HCT116 (cell line): Measurements from ENCODE around the gene OCEL1. TPM values are rescaled to one million over a fixed set of nuclear protein-coding genes. Genes with fewer than 3 reads are reported as not detected.
A peak's percentile ranks its signal among the peaks of the same experiment; 100 is the strongest.

Source experiments
- ATAC-seq: fragments of 200-7000 bp; cut with Tn5 transposase; 2 replicates; pipeline ENCODE4 v1.9.1; 2020; ENCODE audit warnings: mild to moderate bottlenecking, moderate library complexity
- BruUV-seq: library from RNA; stranded (reverse); fragments of 400-500 nt; replicated peaks from 2 replicates; lab custom pipeline; 2021; lab: Mats Ljungman, UMichigan
- CTCF ChIA-PET: fragments of 300-600 bp; sonication (Branson Sonifier 250); formaldehyde crosslinking; loops from one replicate; lab custom pipeline; 2021; ENCODE audit warnings: antibody characterized with exemption; lab: Charles Lee
- POLR2A ChIA-PET: fragments of 300-600, 350-600 bp; sonication (Branson Sonifier 250); formaldehyde crosslinking; loops from one replicate; lab custom pipeline; 2021; ENCODE audit warnings: antibody characterized with exemption; lab: Charles Lee
- RAD21 ChIA-PET, 2 experiments: fragments of 300-600 bp; sonication (Branson Sonifier 250); formaldehyde crosslinking; loops; one replicate each; lab custom pipeline; 2023; ENCODE audit warnings: low total read pairs in 2 of 2; ENCODE audit not compliant: uncharacterized antibody in 2 of 2, unreplicated experiment in 2 of 2, low non-redundant PET in 1 of 2; lab: Charles Lee
- DNase-seq: peaks from one replicate; pipeline ENCODE4 v3.0.0-alpha.2; 2010; ENCODE audit warnings: low read depth, low spot score
- H2AFZ ChIP-seq: fragments of 200-600 bp; shearing (Covaris generic), sonication (generic); 2 replicates; pipeline ENCODE4 v1.6.1; 2017; ENCODE audit warnings: low read depth, mixed run types, mixed read lengths, antibody characterized with exemption, low read length; ENCODE audit not compliant: poor library complexity, severe bottlenecking
- H3K27ac ChIP-seq: 2 replicates; pipeline ENCODE4 v1.5.1; 2012; ENCODE audit warnings: low read depth, low read length
- H3K27me3 ChIP-seq: fragments of 200-600 bp; sonication (generic); 2 replicates; pipeline ENCODE4 v1.6.1; 2016; ENCODE audit warnings: mixed run types, low read length, mixed read lengths; ENCODE audit not compliant: insufficient read depth
- H3K36me3 ChIP-seq, 2 experiments: fragments of 200-500 bp in 1 of 2; fragments of 200-600 bp in 1 of 2; sonication (Bioruptor generic) in 1 of 2; sonication (generic) in 1 of 2; 2 replicates each; pipeline versions ENCODE4 v1.5.1 to v1.6.1; 2014 to 2016; ENCODE audit warnings: low read length in 2 of 2, inconsistent platforms in 1 of 2, mixed read lengths in 1 of 2, mixed run types in 1 of 2; ENCODE audit not compliant: insufficient read depth in 2 of 2, control insufficient read depth in 1 of 2
- H3K4me1 ChIP-seq, 2 experiments: fragments of 200-600 bp in 1 of 2; sonication (generic) in 1 of 2; 2 replicates each; pipeline versions ENCODE4 v1.5.1 to v1.6.1; 2012 to 2017; ENCODE audit warnings: low read length in 2 of 2, inconsistent platforms in 1 of 2, mild to moderate bottlenecking in 1 of 2, mixed read lengths in 1 of 2, mixed run types in 1 of 2, moderate library complexity in 1 of 2; ENCODE audit not compliant: insufficient read depth in 2 of 2, control insufficient read depth in 1 of 2
- H3K4me2 ChIP-seq: fragments of 200-600 bp; sonication (generic); 2 replicates; pipeline ENCODE4 v1.6.1; 2017; ENCODE audit warnings: mixed run types, low read length, mixed read lengths
- H3K4me3 ChIP-seq, 2 experiments: fragments of 200-600 bp in 1 of 2; sonication (generic) in 1 of 2; replicated peaks in 1 of 2; 2 replicates each; pipeline ENCODE4 v1.5.1; 2011 to 2016; ENCODE audit warnings: low read length in 2 of 2, control low read depth in 1 of 2, low read depth in 1 of 2, mild to moderate bottlenecking in 1 of 2, mixed read lengths in 1 of 2, mixed run types in 1 of 2
- H3K79me2 ChIP-seq: fragments of 200-600 bp; sonication (generic); 2 replicates; pipeline ENCODE4 v1.6.1; 2017; ENCODE audit warnings: mild to moderate bottlenecking, mixed run types, low read length, moderate library complexity, mixed read lengths; ENCODE audit not compliant: insufficient read depth
- H3K9ac ChIP-seq: fragments of 200-600 bp; sonication (generic); 2 replicates; pipeline ENCODE4 v1.6.1; 2016; ENCODE audit warnings: low read length, mixed read lengths
- H3K9me2 ChIP-seq: fragments of 200-600 bp; sonication (generic), shearing (Covaris generic); 2 replicates; pipeline ENCODE4 v1.6.1; 2017; ENCODE audit warnings: mixed run types, mild to moderate bottlenecking, moderate library complexity; ENCODE audit not compliant: insufficient read depth
- H3K9me3 ChIP-seq, 2 experiments: fragments of 200-500 bp in 1 of 2; fragments of 200-600 bp in 1 of 2; sonication (Bioruptor generic) in 1 of 2; sonication (generic) in 1 of 2; 2 replicates each; pipeline ENCODE4 v1.6.1; 2014 to 2017; ENCODE audit warnings: low read length in 2 of 2, mixed read lengths in 2 of 2, inconsistent platforms in 1 of 2, low read depth in 1 of 2, mild to moderate bottlenecking in 1 of 2, mixed run types in 1 of 2, moderate library complexity in 1 of 2; ENCODE audit not compliant: control insufficient read depth in 1 of 2, insufficient read depth in 1 of 2
- H4K20me1 ChIP-seq: fragments of 200-600 bp; sonication (generic), shearing (Covaris generic); 2 replicates; pipeline ENCODE4 v1.6.1; 2017; ENCODE audit warnings: mixed run types, mild to moderate bottlenecking, moderate library complexity; ENCODE audit not compliant: insufficient read depth
- CBX3 ChIP-seq: IDR thresholded peaks from 2 replicates; pipeline ENCODE4 v1.6.1; 2012; ENCODE audit warnings: low read depth
- CTCF ChIP-seq, 3 experiments: fragments of 200-600 bp in 1 of 3; sonication (generic) in 1 of 3; IDR thresholded peaks in 2 of 3; conservative IDR thresholded peaks in 1 of 3; 2 replicates each; pipeline ENCODE4 v1.5.1; 2012 to 2017; ENCODE audit warnings: low read depth in 2 of 3, low read length in 2 of 3, antibody characterized with exemption in 1 of 3, borderline replicate concordance in 1 of 3, control low read depth in 1 of 3, mild to moderate bottlenecking in 1 of 3, mixed read lengths in 1 of 3, mixed run types in 1 of 3, moderate library complexity in 1 of 3; ENCODE audit not compliant: insufficient read depth in 1 of 3
- EGR1 ChIP-seq: IDR thresholded peaks from 2 replicates; pipeline ENCODE4 v1.6.1; 2012; ENCODE audit warnings: low read depth
- EZH2 ChIP-seq: fragments of 200-600 bp; sonication (generic); IDR thresholded peaks from 2 replicates; pipeline ENCODE4 v1.6.1; 2017; ENCODE audit warnings: antibody characterized with exemption, mixed run types
- EZH2phosphoT487 ChIP-seq: fragments of 200-600 bp; IDR thresholded peaks from 2 replicates; pipeline ENCODE4 v1.6.1; 2018; ENCODE audit warnings: antibody characterized with exemption, borderline replicate concordance
- JUND ChIP-seq: IDR thresholded peaks from 2 replicates; pipeline ENCODE4 v1.6.1; 2012
- MAX ChIP-seq: IDR thresholded peaks from 2 replicates; pipeline ENCODE4 v1.6.1; 2012
- POLR2A ChIP-seq: IDR thresholded peaks from 2 replicates; pipeline ENCODE4 v1.7.0; 2011; ENCODE audit warnings: borderline replicate concordance; ENCODE audit not compliant: insufficient read depth, insufficient read length; ENCODE audit errors: extremely low read depth
- POLR2AphosphoS5 ChIP-seq: IDR thresholded peaks from 2 replicates; pipeline ENCODE4 v1.6.1; 2011; ENCODE audit warnings: mild to moderate bottlenecking, low read depth, low read length, moderate library complexity
- RAD21 ChIP-seq: IDR thresholded peaks from 2 replicates; pipeline ENCODE4 v1.6.1; 2012; ENCODE audit warnings: low read depth, mild to moderate bottlenecking
- SIN3A ChIP-seq: IDR thresholded peaks from 2 replicates; pipeline ENCODE4 v1.6.1; 2012; ENCODE audit warnings: low read depth
- SP1 ChIP-seq: IDR thresholded peaks from 2 replicates; pipeline ENCODE4 v1.6.1; 2012; ENCODE audit warnings: low read depth
- YY1 ChIP-seq: IDR thresholded peaks from 2 replicates; pipeline ENCODE4 v1.6.1; 2011; ENCODE audit warnings: low read length, low read depth, moderate library complexity, mild to moderate bottlenecking; ENCODE audit not compliant: insufficient replicate concordance; ENCODE audit errors: extremely low read depth
- ZBTB33 ChIP-seq: IDR thresholded peaks from 2 replicates; pipeline ENCODE4 v1.6.1; 2011; ENCODE audit warnings: mild to moderate bottlenecking, low read length, moderate library complexity; ENCODE audit not compliant: insufficient replicate concordance; ENCODE audit errors: extremely low read depth
- ZFX ChIP-seq: fragments of 450-650 bp; IDR thresholded peaks from 2 replicates; pipeline ENCODE4 v1.6.1; 2017
- ZNF274 ChIP-seq: fragments of 200-500 bp; sonication (Bioruptor generic); IDR thresholded peaks from 2 replicates; pipeline ENCODE4 v1.6.1; 2014; ENCODE audit warnings: mild to moderate bottlenecking, low read depth, low read length, inconsistent platforms
- intact Hi-C: fragments of 100-400 bp; cut with micrococcal nuclease; formaldehyde crosslinking; loops from 2 replicates; pipeline ENCODE4 v1.10.0; 2022
- total RNA-seq: library from RNA; stranded (reverse); gene quantifications from one replicate; pipeline ENCODE4 v1.2.1, GENCODE V29; 2021; ENCODE audit not compliant: unreplicated experiment

Gene OCEL1
- total RNA-seq, 1 experiment from 2014 or later = 39.8 TPM

GRCh38 chr19:17226002-17226933 is at the start of gene OCEL1 (continued):
- no peak for TF ChIP-seq ZBTB33
- TF ChIP-seq EZH2 = no peak
- no peak for TF ChIP-seq JUND
- TF ChIP-seq SIN3A = peak; percentile 42; the same call in 1 of the 2 replicates
- no peak for TF ChIP-seq CBX3
- TF ChIP-seq RAD21 = no peak; the same call in 1 of the 2 replicates
- TF ChIP-seq MAX = peak; percentile 60
- TF ChIP-seq, all 23 proteins: peak for 6

GRCh38 chr19:17178291-17178690 is 47.7 kb upstream of the OCEL1 start:
- POLR2A ChIA-PET = no interaction called here
- Histone ChIP-seq H3K9me2 (no peaks in the 10 kb centered on the region), H3K4me3 (no peak overlapping the region), H4K20me1 (no peaks in the 10 kb centered on the region), H3K27ac (no peak overlapping the region), H3K4me2 (no peak overlapping the region), H3K79me2 (no peaks in the 10 kb centered on the region), H3K9me3 (no peaks in the 10 kb centered on the region), H3K36me3 (peaks cover 6 to 14% of the 10 kb centered on the region in 2 experiments; a peak in 3 of 4 replicates), H3K27me3 (no peaks in the 10 kb centered on the region), H3K9ac (no peak overlapping the region), H2AFZ (no peak overlapping the region), H3K4me1 (peaks cover 5 to 6% of the 10 kb centered on the region in 2 experiments)
- BruUV-seq = no TSS peak
- TF ChIP-seq EZH2 (no peak), ZBTB33 (no peak), ZNF274 (no peak), YY1 (no peak), ZFX (no peak), SP1 (no peak), CTCF (IDR thresholded peaks at IDR 0.05 in 2 of 3, conservative IDR thresholded peaks at IDR 0.05 in 1 of 3; ENCODE audit: borderline replicate concordance in 1 of 3, insufficient read depth in 1 of 3, low read depth in 2 of 3, low read length in 2 of 3) (no peak), POLR2AphosphoS5 (no peak), MAX (no peak), POLR2A (no peak), EGR1 (no peak), RAD21 (no peak), CBX3 (no peak), EZH2phosphoT487 (no peak), SIN3A (no peak)
- RAD21 ChIA-PET = no interaction called here
- no peak for DNase-seq
- intact Hi-C loops = no loop called here
- ATAC-seq = no peak
- CTCF ChIA-PET = no interaction called here
